ENCODE measurements around the gene IL25. TPM values are rescaled to one million over a fixed set of nuclear protein-coding genes. Genes with fewer than 3 reads are reported as not detected.

IL25 gene
- total and polyA plus RNA-seq, 2 experiments from 2014 or later = not detected

DNA sequence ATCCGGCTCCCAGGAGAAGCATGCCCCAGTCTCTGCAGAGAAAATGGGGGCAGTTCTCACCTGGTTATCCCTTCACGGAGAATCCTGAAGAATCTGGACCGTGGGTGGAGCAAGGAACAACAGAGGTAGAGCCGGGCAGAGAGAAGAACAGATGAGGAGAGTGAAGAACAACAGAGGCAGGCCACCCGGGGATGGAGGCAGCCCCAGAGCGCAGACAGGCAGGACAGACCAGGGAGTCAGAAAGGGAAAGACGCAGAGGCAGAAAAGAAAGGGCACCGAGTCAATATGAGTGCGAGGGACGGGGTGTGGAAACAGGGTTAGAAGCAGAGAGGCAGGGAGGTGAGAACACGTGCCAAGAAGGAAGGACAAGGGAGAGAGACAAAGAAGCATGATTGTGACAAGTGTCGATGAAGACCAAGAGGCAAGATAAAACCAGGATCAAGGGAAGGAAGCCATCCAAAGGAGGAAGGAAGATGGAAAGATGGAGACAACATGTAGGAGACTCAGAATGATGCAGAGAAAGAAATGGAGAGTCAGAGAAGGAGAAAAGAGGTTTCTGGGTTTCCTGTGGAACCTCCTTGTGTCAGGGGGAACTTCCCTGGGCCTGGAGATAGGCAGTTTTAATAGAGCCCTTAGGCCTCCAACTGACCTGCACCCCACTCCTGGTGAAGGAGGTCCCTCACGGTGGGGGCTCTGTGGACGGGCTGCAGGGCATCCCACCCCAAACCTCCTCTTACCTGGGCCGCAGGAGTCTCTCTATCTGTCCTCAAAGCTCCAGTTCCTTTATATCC lies 35.1 kb downstream of the IL25 start, which contains the start of gene MYH6:
MYH6 (minus strand) TSS at position 758 of the 791 bp plus-strand sequence. CDS start 1,050 bp downstream, outside the sequence.
- no peaks in the 10 kb centered on the region for H3F3A ChIP-seq (replicated peaks; ENCODE audit: low read depth)
- ATAC-seq (no peak), DNase-seq (ENCODE audit: low spot score) (no peak)
- Mint-ChIP-seq H3K27me3 (ENCODE audit: insufficient read depth, low read depth, poor library complexity) (peaks cover 24% of the 10 kb centered on the region), H3K4me1 (peaks cover 6% of the 10 kb centered on the region; the same call in 2 of the 3 replicates), H3K36me3 (ENCODE audit: low read depth) (no peaks in the 10 kb centered on the region; the same call in 2 of the 3 replicates), H3K9me3 (no peaks in the 10 kb centered on the region; the same call in 2 of the 3 replicates), H3K27ac (no peak within 1 kb of the TSS), H3K4me3 (no peak within 1 kb of the TSS)
- H3K9me2 ChIP-seq (ENCODE audit: insufficient read depth) = no peaks in the 10 kb centered on the region
- no peaks in the 10 kb centered on the region for H4K20me1 ChIP-seq (replicated peaks; ENCODE audit: insufficient read depth)
- no peaks in the 10 kb centered on the region for H3K79me2 ChIP-seq (replicated peaks; ENCODE audit: insufficient read depth)
- H2AFZ ChIP-seq = no peak within 1 kb of the TSS
- H3K36me3 ChIP-seq (ENCODE audit: insufficient read depth) = no peaks in the 10 kb centered on the region
- no peak for TF ChIP-seq JUNB (IDR thresholded peaks at IDR 0.05; ENCODE audit: unreplicated experiment)
- H3K27ac ChIP-seq (ENCODE audit: low read depth) = no peak within 1 kb of the TSS
- no peaks in the 10 kb centered on the region for H3K27me3 ChIP-seq (ENCODE audit: insufficient read depth)
- no peak within 1 kb of the TSS for H3K4me3 ChIP-seq
- H3K4me2 ChIP-seq = no peak within 1 kb of the TSS
- H3K4me1 ChIP-seq (ENCODE audit: insufficient read depth) = no peaks in the 10 kb centered on the region

DNA sequence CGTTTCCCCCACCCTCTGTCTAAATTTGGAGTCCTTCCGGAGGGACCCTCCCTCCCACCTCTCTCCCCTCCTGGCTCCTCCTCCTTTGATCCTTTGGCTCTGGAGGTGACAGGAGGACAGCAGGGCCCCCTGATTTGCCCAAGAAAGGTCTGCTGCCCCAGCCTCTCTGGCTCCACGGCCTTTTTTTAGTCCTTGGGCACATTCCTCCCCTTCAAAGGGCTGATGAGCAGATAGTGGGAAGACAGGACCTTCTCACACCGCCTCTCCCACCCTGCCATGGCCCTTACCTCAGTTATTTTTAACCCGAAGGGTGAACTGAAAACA lies 35.7 kb downstream of the IL25 start:
- H4K20me1 ChIP-seq (replicated peaks; ENCODE audit: insufficient read depth) = no peaks in the 10 kb centered on the region
- Mint-ChIP-seq H3K27ac (no peak overlapping the region), H3K36me3 (ENCODE audit: low read depth) (no peaks in the 10 kb centered on the region; the same call in 2 of the 3 replicates), H3K9me3 (no peaks in the 10 kb centered on the region; the same call in 2 of the 3 replicates), H3K4me3 (no peak overlapping the region), H3K27me3 (ENCODE audit: insufficient read depth, low read depth, poor library complexity) (peaks cover 24% of the 10 kb centered on the region), H3K4me1 (peaks cover 3% of the 10 kb centered on the region; the same call in 2 of the 3 replicates)
- no peaks in the 10 kb centered on the region for H3K36me3 ChIP-seq (ENCODE audit: insufficient read depth)
- H3K4me3 ChIP-seq = no peak overlapping the region
- no peak overlapping the region for H2AFZ ChIP-seq
- H3K27ac ChIP-seq (ENCODE audit: low read depth) = no peak overlapping the region
- no peaks in the 10 kb centered on the region for H3K27me3 ChIP-seq (ENCODE audit: insufficient read depth)
- DNase-seq (ENCODE audit: low spot score) (no peak), ATAC-seq (no peak; the same call in 2 of the 3 replicates)
- H3K9me2 ChIP-seq (ENCODE audit: insufficient read depth) = no peaks in the 10 kb centered on the region
- H3F3A ChIP-seq (replicated peaks; ENCODE audit: low read depth) = no peaks in the 10 kb centered on the region
- no peak overlapping the region for H3K4me2 ChIP-seq
- no peaks in the 10 kb centered on the region for H3K4me1 ChIP-seq (ENCODE audit: insufficient read depth)
- no peaks in the 10 kb centered on the region for H3K79me2 ChIP-seq (replicated peaks; ENCODE audit: insufficient read depth)
- TF ChIP-seq, protein P1, sequence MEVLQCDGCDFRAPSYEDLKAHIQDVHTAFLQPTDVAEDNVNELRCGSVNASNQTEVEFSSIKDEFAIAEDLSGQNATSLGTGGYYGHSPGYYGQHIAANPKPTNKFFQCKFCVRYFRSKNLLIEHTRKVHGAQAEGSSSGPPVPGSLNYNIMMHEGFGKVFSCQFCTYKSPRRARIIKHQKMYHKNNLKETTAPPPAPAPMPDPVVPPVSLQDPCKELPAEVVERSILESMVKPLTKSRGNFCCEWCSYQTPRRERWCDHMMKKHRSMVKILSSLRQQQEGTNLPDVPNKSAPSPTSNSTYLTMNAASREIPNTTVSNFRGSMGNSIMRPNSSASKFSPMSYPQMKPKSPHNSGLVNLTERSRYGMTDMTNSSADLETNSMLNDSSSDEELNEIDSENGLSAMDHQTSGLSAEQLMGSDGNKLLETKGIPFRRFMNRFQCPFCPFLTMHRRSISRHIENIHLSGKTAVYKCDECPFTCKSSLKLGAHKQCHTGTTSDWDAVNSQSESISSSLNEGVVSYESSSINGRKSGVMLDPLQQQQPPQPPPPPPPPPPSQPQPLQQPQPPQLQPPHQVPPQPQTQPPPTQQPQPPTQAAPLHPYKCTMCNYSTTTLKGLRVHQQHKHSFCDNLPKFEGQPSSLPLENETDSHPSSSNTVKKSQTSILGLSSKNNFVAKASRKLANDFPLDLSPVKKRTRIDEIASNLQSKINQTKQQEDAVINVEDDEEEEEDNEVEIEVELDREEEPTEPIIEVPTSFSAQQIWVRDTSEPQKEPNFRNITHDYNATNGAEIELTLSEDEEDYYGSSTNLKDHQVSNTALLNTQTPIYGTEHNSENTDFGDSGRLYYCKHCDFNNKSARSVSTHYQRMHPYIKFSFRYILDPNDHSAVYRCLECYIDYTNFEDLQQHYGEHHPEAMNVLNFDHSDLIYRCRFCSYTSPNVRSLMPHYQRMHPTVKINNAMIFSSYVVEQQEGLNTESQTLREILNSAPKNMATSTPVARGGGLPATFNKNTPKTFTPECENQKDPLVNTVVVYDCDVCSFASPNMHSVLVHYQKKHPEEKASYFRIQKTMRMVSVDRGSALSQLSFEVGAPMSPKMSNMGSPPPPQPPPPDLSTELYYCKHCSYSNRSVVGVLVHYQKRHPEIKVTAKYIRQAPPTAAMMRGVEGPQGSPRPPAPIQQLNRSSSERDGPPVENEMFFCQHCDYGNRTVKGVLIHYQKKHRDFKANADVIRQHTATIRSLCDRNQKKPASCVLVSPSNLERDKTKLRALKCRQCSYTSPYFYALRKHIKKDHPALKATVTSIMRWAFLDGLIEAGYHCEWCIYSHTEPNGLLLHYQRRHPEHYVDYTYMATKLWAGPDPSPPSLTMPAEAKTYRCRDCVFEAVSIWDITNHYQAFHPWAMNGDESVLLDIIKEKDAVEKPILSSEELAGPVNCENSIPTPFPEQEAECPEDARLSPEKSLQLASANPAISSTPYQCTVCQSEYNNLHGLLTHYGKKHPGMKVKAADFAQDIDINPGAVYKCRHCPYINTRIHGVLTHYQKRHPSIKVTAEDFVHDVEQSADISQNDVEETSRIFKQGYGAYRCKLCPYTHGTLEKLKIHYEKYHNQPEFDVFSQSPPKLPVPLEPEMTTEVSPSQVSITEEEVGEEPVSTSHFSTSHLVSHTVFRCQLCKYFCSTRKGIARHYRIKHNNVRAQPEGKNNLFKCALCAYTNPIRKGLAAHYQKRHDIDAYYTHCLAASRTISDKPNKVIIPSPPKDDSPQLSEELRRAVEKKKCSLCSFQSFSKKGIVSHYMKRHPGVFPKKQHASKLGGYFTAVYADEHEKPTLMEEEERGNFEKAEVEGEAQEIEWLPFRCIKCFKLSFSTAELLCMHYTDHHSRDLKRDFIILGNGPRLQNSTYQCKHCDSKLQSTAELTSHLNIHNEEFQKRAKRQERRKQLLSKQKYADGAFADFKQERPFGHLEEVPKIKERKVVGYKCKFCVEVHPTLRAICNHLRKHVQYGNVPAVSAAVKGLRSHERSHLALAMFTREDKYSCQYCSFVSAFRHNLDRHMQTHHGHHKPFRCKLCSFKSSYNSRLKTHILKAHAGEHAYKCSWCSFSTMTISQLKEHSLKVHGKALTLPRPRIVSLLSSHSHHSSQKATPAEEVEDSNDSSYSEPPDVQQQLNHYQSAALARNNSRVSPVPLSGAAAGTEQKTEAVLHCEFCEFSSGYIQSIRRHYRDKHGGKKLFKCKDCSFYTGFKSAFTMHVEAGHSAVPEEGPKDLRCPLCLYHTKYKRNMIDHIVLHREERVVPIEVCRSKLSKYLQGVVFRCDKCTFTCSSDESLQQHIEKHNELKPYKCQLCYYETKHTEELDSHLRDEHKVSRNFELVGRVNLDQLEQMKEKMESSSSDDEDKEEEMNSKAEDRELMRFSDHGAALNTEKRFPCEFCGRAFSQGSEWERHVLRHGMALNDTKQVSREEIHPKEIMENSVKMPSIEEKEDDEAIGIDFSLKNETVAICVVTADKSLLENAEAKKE (CRISPR knock-in tag; IDR thresholded peaks at IDR 0.05) = no peak
- TF ChIP-seq JUNB (IDR thresholded peaks at IDR 0.05; ENCODE audit: unreplicated experiment) (no peak), NANOG (IDR thresholded peaks at IDR 0.05; ENCODE audit: borderline replicate concordance) (no peak), EZH2phosphoT487 (IDR thresholded peaks at IDR 0.05; ENCODE audit: unreplicated experiment) (no peak), ZNF331 (CRISPR knock-in tag; IDR thresholded peaks at IDR 0.05; ENCODE audit: low read depth) (no peak), STAT1 (IDR thresholded peaks at IDR 0.05; ENCODE audit: unreplicated experiment) (no peak), CREB1 (CRISPR knock-in tag; IDR thresholded peaks at IDR 0.05; ENCODE audit: low read depth) (no peak), POLR2AphosphoS5 (IDR thresholded peaks at IDR 0.05; ENCODE audit: low read depth) (no peak), EZH2 (IDR thresholded peaks at IDR 0.05; ENCODE audit: low read depth, unreplicated experiment) (no peak)
- TF ChIP-seq, protein P2, sequence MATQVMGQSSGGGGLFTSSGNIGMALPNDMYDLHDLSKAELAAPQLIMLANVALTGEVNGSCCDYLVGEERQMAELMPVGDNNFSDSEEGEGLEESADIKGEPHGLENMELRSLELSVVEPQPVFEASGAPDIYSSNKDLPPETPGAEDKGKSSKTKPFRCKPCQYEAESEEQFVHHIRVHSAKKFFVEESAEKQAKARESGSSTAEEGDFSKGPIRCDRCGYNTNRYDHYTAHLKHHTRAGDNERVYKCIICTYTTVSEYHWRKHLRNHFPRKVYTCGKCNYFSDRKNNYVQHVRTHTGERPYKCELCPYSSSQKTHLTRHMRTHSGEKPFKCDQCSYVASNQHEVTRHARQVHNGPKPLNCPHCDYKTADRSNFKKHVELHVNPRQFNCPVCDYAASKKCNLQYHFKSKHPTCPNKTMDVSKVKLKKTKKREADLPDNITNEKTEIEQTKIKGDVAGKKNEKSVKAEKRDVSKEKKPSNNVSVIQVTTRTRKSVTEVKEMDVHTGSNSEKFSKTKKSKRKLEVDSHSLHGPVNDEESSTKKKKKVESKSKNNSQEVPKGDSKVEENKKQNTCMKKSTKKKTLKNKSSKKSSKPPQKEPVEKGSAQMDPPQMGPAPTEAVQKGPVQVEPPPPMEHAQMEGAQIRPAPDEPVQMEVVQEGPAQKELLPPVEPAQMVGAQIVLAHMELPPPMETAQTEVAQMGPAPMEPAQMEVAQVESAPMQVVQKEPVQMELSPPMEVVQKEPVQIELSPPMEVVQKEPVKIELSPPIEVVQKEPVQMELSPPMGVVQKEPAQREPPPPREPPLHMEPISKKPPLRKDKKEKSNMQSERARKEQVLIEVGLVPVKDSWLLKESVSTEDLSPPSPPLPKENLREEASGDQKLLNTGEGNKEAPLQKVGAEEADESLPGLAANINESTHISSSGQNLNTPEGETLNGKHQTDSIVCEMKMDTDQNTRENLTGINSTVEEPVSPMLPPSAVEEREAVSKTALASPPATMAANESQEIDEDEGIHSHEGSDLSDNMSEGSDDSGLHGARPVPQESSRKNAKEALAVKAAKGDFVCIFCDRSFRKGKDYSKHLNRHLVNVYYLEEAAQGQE (IDR thresholded peaks at IDR 0.05; ENCODE audit: unreplicated experiment) = no peak

Data from GM23338 (cell line).